DMS153 treated with DMSO at 0.1 percent for 48 hours (cell line): ENCODE measurements around the gene NME9.

Experiments
- DNase-seq: peaks from one replicate; lab custom pipeline; 2025; ENCODE audit not compliant: unreplicated experiment; lab: John Stamatoyannopoulos, UW

Gene NME9

GRCh38 chr3:138284957-138285477, 44.6 kb downstream of the NME9 start:
- no peak for DNase-seq

DNA sequence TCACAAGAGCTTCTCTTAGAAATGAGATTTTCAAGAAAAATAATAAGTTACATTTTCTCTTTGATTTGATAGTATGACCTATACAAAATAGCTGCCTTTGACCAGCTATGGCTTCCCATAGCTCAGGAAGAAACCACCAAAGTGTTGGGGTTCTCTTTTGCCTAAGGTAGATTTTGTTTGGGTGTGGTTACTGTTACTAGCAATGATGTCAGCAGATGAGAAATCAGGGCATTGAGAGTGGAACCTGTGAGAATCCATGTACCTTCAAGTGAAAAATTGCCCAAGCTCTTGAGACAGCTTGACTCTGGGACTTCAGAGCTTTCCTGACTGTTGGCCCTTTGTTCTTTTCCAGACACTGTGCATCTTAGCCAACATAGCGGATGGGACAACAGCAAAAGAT, 45.6 kb downstream of the NME9 start:
- DNase-seq = no peak

GRCh38 chr3:138282836-138283235, 46.8 kb downstream of the NME9 start:
- DNase-seq = no peak

GRCh38 chr3:138281561-138281960, 48.1 kb downstream of the NME9 start:
- no peak for DNase-seq

DNA sequence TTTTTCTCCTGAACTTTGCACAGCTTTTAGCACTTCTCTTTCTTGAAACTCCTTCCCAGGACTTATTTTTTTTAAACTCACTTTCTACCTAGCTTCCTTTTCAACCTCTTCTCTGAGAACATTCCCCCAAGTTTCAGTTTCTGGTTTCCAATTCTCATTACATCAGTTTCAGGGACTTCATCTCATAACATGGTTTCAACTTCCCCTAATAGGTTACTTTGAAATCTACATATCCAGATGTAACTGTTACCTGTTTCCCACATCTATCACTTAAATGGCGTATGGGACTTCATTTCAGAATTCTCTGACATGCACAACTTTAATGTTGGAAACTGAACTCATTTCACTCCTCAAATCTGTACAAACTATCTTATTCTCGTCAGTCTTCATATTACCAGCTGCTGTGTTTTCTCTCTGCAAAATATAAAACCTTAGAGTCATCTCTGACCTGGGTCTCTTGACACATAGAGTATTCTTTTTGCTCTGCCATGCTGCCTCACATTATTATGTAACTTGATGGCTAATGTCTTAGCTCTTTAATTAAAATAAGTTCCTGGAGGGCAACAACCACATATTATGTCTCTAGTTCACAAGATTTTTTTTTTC, 58.4 kb downstream of the NME9 start:
- no peak for DNase-seq

DNA sequence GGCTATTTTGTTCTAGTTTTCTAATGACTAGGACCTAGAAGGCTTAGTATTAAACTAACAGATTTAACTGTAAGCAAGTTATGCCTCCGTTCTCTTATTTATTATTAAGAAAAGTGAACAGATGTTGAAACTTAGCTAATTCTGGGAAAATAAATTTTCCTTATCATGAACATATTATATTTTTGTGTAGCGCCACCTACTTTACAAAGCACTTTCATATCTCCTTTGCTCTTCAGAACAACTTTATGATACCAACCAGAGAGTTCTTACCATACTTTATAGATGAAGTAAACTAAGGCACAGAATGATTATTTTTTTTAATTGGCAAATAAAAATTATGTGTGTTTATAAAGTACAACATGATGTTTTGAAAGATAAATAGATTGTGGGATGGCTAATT, 59.4 kb downstream of the NME9 start:
- DNase-seq = no peak

DNA sequence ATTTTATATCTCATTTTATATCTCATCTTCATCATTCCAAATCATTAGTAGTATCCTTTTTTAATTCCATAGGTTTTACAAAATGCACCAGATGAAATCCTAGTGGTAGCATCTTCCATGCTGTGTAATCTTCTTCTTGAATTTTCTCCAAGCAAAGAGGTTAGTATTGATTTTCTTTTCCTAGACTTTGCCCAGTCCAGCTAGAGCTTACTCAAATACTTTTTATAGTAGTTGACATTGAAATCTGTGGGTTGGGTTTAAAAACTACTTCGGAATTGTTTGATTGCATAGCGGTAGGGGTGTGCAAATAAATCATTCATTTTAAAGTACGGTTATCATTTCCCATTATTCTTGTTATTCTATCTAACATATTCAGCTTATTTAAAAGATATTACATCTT, 62.6 kb downstream of the NME9 start:
- DNase-seq = no peak

GRCh38 chr3:138265745-138266144, 63.9 kb downstream of the NME9 start:
- no peak for DNase-seq

DNA sequence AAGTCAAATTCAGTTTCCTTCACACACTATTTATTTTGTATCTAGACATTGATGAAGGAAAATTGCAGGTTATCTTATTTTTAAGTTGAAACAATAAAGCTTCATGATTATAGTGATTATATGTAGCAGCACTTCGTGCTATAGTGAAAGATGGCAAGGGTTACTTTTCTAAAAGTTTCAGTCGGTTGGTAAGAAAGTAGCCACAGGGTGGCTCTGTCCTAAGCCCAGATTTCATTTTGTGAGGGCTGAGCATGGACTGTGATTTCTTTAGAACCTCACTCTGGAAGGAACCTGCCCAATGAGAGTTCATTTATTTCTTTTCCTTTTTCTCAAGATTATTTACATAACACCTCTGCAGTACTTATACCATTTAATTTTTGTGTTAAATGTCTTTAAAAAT, 66.5 kb downstream of the NME9 start:
- DNase-seq = no peak

DNA sequence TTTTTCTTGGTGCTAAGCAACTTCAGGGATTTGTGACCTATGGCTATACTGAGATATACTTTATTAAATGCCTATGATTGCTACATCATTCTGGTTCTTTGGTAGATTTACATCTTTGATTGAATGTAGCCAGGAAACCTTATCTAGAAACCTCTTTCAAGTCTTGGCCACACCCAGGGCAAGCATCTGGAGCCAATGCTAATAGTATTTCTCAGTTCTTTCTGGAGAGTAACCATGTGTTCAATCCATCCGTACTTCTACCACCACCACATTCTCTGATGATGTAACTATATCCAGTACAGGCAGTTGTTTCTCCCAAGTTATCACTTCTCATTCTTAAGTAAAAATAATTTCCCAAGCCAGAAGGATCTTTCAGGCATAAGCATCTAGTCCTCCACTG, 69.0 kb downstream of the NME9 start:
- DNase-seq = no peak

DNA sequence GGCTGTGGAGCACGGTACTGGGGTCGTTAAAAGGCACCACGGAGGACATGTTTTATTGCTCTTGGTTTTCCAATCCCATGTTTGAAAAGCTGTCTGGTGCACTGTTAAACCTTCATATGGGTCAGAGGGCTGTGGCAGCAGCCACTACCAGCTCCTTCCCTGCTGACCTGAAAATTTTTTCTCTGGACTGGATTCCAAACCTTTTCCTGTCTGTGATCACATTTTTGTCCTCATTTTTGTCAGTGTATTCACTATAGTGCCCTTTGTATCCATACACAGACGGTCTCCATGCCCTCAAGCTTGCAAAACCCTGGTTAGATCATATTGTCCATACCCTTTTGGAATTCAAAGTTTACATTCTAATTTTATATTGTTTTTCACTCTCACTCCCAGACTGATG, 70.5 kb downstream of the NME9 start:
- no peak for DNase-seq

- no peak for DNase-seq
Measured at GRCh38 chr3:138257986-138258385, 71.7 kb downstream of the NME9 start.

GRCh38 chr3:138256022-138256421, 73.6 kb downstream of the NME9 start:
- DNase-seq = no peak

DNA sequence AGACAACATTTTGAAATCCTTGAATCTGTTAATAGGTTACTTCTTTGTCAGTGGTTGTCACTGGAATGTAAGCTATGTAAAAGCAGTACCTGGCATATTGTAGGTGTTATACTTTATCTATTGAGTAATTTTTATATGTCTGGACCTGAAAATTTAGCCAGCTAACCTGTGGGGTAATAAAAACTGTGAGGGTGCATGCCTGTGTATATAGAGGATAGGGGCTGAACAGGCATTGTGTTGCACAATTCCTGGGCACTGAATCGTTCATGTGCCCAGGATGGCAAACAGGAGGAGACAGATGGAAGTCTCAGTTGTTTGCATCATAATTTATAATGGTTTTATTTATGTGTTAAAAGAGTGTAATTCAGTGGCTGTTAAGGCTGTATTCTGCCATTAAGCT, 75.4 kb downstream of the NME9 start:
- no peak for DNase-seq

GRCh38 chr3:138253609-138254008, 76.0 kb downstream of the NME9 start:
- no peak for DNase-seq
